SIG-M5 treated with dmso at 0.1 percent for 504 hours (cell line): ENCODE data around the gene KMT2E.
"Not testable (repeated sequence)": the region's sequence is repeated elsewhere in the genome, so short reads cannot be mapped to it uniquely, and the experiment has no call there.

Experiments used
- DNase-seq: peaks from one replicate; lab custom pipeline; 2025; ENCODE audit not compliant: unreplicated experiment; lab: John Stamatoyannopoulos, UW

The KMT2E gene, protein sequence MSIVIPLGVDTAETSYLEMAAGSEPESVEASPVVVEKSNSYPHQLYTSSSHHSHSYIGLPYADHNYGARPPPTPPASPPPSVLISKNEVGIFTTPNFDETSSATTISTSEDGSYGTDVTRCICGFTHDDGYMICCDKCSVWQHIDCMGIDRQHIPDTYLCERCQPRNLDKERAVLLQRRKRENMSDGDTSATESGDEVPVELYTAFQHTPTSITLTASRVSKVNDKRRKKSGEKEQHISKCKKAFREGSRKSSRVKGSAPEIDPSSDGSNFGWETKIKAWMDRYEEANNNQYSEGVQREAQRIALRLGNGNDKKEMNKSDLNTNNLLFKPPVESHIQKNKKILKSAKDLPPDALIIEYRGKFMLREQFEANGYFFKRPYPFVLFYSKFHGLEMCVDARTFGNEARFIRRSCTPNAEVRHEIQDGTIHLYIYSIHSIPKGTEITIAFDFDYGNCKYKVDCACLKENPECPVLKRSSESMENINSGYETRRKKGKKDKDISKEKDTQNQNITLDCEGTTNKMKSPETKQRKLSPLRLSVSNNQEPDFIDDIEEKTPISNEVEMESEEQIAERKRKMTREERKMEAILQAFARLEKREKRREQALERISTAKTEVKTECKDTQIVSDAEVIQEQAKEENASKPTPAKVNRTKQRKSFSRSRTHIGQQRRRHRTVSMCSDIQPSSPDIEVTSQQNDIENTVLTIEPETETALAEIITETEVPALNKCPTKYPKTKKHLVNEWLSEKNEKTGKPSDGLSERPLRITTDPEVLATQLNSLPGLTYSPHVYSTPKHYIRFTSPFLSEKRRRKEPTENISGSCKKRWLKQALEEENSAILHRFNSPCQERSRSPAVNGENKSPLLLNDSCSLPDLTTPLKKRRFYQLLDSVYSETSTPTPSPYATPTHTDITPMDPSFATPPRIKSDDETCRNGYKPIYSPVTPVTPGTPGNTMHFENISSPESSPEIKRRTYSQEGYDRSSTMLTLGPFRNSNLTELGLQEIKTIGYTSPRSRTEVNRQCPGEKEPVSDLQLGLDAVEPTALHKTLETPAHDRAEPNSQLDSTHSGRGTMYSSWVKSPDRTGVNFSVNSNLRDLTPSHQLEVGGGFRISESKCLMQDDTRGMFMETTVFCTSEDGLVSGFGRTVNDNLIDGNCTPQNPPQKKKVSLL (N-terminal part only)

DNA sequence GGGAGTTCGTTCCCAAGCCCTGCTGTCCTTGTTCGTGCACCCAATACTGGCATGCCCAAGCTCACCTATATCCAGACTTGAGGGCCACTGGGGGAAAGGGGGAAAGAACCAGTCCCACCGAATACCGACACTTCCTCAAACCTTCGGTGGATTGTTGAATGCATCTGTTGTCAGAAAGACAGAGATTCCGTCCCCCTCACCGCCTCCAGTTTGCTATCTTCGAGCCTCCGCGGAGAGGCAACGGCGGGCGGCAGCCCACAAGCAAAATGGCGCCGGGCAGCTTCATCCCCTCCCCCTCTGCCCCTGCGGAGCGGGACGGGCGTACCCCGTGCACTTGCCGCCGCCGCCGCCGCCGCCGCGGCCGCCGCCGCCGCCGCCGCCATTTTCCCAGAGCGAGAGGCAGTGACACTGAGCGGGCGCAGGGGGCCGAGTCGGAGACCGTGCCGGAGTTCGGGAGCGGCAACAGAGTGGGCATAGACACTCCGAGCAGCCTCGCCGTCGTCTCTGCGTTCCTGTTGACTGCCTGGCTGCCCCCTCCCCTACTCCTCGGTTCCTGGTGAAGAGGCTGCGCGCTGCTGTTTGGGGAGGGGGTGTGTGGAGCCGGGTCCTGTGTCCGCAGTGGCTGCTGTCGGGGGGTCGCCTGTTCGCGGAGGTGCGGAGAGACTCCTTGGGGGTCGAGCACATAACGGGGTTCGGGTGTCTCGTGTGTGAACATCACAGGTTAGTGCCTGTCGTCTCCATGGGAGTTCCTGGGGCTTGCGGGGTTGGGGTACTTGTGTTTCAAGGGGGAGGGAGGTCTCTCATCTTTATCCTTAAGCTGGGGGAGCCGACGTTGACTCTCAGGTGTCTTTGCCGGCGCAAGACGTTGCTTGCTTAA lies at the start of gene KMT2E:
Gene KMT2E (plus strand): TSS at position 390 of the 877 bp plus-strand sequence. CDS start 26,748 bp downstream, outside the sequence.
- DNase-seq = peak; percentile 80

DNA sequence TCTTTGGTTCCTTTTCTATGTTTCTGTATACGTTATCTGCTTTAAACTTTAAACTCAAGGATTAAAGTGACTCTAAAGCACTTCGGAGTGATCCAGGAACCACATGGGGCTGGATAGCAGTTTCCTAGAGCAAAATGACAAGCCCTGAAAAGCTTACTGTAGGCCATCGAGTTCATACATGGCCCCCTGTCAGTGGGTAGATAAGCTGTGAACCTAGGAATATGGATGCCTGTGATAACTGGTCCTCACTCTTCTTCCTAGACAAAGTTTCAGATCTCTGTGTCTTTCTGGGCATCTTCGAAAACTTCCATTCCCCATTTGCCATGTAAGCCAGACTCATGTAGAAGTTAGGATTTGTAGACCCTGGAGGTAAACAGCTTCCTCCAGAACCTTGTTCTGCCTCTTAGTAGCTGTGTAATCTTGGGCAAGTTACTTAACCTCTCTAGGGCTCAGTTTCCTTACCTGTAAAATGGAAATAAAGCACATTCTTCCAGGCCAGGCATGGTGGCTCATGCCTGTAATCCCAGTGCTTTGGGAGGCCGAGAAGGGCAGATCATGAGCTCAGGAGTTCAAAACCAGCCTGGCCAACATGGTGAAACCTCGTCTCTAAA lies 49.3 kb upstream of the KMT2E start:
- no peak for DNase-seq

DNA sequence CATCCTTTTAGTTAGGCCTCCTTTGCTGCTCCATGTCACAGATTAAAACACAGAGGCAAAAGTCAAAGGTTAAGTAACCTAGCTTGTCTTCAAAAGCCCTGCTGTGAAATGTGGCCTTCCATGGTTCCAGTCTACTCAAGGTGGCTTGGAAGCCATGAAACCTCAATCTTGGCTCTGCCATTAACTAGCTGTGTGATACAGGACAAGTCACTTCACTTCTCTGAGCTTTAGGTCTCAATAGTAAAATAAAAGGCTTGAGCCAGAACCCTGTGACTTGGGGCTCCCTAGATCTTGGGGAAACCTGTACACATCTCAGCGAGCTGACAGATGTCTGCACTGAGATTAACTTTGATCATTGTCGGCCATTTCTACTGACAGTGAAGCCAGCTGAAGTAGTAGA lies 48.0 kb upstream of the KMT2E start:
- DNase-seq = no peak

DNA sequence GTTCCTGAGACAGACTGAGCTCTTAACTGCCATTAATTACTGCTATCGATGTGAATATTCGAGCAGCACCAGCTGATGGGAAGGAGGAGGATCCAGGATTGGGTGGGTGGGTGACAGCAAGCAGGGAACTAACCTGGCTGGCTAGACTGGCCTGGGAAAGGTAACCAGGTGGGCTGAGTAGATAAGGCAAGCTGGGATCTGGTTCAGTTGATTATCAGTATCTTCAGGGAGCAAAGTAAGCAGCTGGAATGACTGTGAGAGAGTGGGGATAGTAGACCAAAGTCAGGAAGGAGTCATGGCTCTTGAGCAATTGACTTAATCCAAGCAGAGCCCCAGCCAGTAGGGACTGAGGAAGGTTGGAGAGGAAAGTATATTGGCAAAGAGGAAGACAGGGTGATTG lies 46.9 kb upstream of the KMT2E start:
- DNase-seq = no peak

DNA sequence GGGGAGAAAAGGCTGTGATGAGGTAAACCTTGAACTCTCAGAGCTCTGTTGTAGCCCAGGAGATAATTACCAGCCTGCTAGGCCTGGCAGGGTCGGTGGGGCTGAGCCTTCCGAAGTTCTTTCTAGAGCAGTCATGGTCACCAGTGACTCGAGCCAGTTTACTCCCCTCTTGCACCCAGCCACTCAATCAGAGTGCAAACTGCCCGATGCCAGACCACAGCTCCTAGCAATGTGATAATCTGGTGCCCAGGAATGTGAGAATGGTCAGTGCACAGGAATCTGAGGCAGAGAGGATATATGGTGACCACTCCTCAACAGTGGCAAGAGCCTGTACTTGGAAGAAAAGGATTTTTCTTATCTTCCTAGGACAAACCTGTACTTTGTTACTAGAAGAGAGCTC lies 46.4 kb upstream of the KMT2E start:
- DNase-seq = no peak

DNA sequence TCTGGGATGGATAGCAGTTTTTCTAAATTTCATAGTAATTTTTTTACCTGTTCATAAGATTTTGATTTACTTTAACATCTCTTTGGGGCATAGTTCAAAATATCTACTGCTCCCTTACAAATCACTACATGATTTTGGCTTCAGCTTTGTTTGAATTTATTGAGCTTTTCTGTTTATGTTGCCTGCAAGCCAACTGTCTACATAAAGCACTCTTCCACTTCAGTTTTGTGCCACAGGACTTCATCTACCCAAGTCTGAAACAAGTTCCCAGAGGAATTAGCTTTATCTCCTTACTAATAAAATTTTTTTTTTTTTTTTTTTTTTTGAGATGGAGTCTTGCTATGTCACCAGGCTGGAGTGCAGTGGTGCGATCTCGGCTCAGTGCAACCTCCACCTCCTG lies 45.4 kb upstream of the KMT2E start:
- no peak for DNase-seq

DNA sequence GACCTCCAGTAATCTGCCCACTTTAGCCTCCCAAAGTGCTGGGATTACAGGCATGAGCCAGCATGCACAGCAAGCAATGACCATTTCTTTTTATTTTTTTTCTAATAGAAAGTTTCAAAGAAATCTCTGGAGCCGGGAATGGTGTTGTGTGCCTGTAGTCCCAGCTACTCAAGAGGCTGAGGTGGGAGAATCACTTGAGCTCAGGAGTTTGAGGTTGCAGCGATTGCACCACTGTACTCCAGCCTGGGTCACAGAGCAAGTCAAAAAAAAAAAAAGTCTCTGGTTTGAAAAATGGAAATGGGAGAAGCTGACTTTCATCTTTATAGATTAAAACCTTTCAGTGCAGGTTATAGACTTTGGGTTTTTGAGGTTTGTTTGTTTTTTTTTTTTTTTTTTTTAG lies 44.8 kb upstream of the KMT2E start:
- no peak for DNase-seq

DNA sequence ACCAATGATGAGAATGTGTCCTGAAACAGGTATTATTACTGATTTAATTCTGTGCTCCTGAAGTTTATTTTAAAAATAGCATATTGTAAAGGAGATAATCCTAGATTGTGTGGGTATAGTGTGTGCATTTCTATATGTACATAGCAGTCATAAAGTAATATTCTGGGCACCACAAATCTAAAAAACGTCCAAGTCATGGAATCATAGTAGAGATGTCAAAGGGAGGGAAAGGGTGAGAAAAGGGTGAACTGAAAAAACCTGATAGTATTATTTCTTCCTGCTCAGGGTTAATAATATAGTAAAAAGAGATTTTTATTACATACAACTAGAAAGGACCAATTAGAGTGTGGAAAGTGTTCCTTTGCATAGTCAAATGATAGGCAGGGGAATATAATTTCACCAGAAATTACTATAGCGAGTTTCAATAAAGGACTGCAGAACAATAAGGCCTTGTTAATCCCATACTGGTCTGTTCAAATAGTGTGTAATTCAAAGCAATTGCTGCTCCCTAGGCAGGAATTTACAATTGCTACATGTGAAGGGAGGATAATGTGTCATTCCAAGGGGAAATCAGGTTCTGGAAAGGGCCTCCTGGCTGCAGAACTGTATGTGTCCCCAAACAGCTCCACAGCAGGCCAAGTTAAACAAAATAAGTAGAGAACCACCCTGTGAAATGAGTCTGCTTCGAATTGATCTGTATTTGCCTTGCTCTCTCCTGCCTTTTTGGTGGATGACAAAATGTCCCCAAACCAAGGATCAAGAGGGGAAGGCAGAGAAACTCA lies 42.5 kb upstream of the KMT2E start:
- no peak for DNase-seq

DNA sequence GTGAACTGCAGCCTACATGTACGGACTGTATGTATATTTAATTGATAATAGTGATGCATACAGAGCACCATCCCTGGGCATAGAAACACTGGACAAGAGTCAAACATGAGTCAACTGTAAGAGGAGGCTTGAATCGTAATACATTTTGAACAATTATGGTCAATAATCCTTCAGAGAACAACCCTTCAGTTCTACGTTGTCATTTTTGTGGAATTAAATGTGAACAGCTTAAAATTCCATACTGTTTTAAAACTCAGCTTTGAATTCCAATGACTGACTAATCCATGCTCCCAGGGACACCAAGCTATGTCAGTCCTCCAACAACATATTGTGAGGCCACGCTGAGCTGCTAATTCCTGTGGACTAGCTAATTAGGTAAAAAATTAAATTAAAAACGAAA lies 41.5 kb upstream of the KMT2E start:
- DNase-seq = no peak

DNA sequence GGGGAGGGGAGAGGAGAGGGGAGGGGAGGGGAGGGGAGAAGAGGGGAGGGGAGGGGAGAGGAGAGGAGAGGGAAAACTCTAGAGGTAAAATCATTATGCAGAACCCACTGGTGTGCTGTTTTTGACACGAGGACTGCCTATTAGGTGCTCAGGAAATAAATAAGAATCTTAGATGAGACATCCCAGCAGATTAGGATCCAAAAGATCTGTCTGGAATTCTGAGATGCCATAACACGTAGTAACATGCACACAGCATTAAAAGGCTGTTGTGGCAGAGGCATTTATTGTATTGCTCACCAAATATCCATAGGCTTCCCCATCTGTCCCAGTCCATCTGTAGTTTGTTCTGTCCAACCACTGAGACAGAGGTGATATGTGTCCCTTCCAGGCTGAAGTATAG lies 40.8 kb upstream of the KMT2E start:
- DNase-seq = no peak

DNA sequence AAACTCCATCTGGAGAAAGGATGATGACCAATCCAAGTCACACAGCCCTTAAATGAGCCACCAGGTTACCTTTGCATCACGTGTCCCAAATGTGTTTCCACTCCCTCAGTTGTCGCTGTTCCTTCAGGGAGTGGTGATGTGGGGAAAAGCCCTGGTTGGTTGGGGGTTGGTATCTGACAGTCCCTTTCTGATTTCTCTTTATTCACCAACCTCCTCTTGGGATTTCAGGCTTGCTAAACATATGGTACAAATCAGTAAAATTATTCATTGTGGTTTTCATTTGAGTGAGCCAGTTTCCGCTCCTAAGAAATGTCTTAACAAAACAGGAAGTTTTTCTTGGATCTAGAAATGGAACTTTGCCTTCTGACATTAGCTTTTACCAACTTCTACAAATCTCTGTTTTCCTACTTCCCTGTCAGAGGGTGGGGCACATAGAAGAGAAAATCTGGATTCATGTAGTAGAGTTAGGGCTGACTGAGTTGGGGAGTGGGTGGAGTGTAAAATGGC lies 40.0 kb upstream of the KMT2E start:
- no peak for DNase-seq

DNA sequence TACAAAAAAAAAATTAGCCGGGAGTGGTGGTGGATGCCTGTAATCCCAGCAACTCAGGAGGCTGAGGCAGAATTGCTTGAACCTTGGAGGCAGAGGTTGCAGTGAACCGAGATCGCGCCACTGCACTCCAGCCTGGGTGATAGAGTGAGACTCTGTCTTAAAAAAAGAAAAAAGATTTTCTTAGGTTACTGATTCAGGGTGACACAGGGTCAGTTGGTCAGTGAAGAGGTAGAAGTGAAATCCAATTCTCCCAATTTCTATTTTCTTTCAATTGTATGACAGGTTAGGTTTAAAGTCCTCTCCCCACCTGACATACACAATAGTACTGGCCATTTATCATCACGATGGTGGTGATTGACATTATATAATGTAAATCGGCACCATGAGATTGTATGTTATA lies 38.5 kb upstream of the KMT2E start:
- DNase-seq = not testable (repeated sequence)

DNA sequence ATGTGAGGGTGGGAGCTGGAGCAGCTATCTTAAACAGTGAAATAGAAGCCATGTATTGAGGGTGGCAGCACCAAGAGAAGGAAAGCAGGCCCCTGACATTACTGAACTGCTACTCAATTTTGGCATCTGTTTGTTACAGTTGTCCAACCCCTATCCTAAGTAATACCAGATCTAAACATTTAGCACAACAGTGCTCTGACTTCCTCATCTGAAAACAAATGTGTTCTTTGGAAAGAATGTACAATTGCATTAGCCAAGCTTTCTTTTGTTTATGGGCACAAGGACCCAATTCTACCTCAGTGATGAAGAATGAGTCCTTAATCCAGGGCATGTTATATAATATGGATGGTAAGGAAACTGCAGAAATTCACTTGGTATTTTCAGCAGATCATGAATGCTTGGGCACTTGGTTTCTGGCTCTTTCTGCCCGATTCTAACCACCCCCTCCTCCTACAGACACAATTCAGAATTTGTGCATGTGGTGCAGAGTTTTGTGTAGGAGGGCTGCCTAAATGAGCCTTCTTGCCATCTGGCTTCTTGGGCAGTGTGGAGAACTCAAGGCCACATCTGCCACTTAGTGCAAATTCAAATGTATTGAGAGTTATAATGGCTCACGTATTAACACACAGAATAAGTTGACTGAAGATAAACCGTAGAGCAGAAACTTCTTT lies 36.9 kb upstream of the KMT2E start:
- DNase-seq = no peak

DNA sequence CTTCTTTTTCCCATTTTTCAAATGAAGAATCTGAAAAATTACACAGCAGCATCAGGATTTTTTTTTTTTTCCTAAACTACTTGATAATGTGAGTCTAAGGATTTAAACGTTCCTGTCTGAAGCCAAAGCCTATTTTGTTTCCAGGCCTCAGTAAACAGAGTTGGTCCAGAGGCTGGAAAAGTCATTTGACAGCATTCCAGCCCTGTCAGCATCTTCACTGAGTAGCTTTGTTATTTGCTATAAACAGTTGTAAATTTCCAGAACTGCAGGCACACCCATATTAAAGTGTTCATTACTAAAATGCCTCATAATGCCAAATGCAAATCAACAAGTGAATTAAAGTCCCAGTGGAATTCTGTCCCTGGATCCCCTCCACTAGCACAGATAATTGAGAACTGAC lies 35.5 kb upstream of the KMT2E start:
- no peak for DNase-seq

DNA sequence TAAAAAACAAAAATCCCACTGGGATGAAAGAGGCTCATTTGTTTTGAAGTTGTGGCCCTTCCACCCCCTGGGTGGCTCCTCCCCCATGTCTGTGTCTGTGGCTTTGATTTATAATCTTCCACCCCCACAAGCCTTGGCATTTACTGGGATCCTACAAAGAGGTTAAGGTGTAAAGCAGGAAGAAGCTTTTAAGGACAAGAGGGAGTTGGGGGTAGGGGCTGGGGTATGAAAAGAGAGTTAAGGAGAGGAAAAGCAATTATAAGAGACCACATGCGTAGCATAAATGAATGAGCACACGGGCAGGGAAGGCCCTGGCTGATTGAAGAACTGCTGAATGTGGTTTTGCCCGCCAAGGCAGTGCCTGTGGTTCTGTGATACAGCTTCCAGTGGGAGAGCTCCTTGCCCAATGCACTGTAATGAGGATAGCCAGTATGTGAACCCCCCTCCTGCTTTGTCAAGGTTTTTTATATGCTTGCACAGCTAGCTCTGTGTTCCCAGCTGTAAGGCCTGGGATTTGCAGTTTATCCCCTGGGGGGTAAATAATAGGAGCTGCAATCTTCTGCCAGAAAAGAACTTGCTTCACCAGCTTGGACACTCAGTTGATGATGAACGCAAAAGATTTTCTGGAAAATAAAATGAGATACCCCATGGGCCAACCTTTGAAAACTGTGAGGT lies 34.7 kb upstream of the KMT2E start:
- no peak for DNase-seq

DNA sequence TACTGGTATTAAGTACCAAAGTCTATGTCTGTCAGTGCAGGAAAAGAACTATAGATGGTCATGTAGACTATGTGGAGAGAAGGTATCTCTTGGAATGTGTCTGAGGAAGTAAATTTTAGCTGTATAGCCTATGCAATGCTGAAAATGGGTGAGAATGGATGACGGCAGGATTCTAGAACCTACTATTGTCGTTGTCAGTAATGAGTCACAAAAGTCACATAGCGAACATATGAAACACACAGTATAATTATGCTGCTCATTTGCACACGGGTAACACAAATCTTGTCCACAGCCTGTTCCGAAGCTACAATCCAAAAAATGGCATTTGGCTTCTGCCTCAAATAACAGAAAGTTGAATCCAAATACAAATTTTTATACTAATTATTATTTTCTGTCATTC lies 33.6 kb upstream of the KMT2E start:
- no peak for DNase-seq

DNA sequence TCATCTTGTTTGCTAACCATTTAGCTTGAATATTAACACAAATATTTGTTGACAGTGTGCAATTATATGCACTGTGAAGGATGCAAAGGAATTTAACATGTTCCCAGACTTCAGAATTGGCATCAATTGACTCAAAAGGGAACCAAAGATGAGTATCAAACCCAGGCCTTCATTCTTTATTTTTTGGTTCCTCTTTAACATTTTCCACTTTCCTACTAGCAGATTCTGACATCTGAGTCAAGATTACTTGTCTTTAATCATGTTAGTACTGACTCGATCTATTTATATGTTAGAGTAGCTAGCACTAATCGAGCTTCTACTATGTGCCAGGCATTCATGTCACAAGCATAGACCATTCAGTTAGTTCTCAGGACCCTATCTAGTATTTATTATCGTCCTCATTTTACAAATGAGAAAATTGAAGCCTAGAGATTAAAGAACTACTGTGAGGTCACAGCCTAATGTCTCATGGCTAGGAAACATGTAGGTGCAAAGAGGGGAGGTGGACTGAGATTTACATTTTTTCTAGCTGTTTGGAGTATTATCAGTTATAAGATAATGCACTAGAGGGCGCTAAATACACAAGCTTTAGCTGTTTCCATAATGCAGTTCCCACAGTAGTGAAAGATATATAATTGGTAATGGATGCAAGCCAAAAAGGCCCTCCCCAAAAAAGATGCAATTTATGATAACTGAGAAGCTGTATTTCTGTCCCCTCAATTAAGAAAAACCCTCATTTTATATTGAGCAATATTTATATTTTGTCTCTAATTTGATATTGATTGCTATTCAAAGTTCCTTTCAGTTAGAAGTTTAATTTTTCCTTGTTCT lies 32.9 kb upstream of the KMT2E start:
- DNase-seq = peak; percentile 69
